HEK293 (cell line): ENCODE data around the gene CRIP2.

Source experiments
- CTCF ChIA-PET: fragments of 350-600 bp; formaldehyde crosslinking; extraction: SDS; loops from one replicate; lab custom pipeline; 2021; ENCODE audit warnings: antibody characterized with exemption; lab: Yijun Ruan, JAX
- POLR2A ChIA-PET: fragments of 300-600 bp; formaldehyde crosslinking; extraction: SDS; loops from one replicate; lab custom pipeline; 2020; ENCODE audit warnings: antibody characterized with exemption, inconsistent platforms; lab: Yijun Ruan, JAX
- H3K27ac ChIP-seq: fragments of 200-500 bp; sonication (Bioruptor generic); 2 replicates; pipeline ENCODE4 v1.5.1; 2014; ENCODE audit warnings: low read depth, low read length, control low read depth, inconsistent platforms; ENCODE audit errors: extremely low read depth
- H3K36me3 ChIP-seq, 2 experiments: fragments of 200-500 bp in 1 of 2; sonication (Bioruptor generic) in 1 of 2; 1 replicate in 1 of 2; 2 replicates in 1 of 2; pipeline ENCODE4 v1.5.1; 2014 to 2017; ENCODE audit warnings: inconsistent platforms in 2 of 2, low read length in 2 of 2; ENCODE audit not compliant: control insufficient read depth in 2 of 2, insufficient read depth in 1 of 2
- H3K4me1 ChIP-seq: fragments of 200-500 bp; sonication (Bioruptor generic); 2 replicates; pipeline ENCODE4 v1.5.1; 2014; ENCODE audit warnings: mild to moderate bottlenecking, low read length, inconsistent platforms; ENCODE audit not compliant: control insufficient read depth, insufficient read depth
- H3K4me3 ChIP-seq: 2 replicates; pipeline ENCODE4 v1.5.1; 2011; ENCODE audit warnings: low read depth, mild to moderate bottlenecking, control low read depth, low read length, moderate library complexity
- H3K9me3 ChIP-seq: fragments of 200-500 bp; sonication (Bioruptor generic); 2 replicates; pipeline ENCODE4 v1.5.1; 2014; ENCODE audit warnings: low read depth, low read length, inconsistent platforms; ENCODE audit not compliant: control insufficient read depth, insufficient read depth
- GLIS1 ChIP-seq: fragments of 450-650 bp; formaldehyde crosslinking; IDR thresholded peaks from 2 replicates; pipeline ENCODE4 v1.5.1; 2016; ENCODE audit warnings: missing biosample characterization, missing genetic modification characterization
- HIC1 ChIP-seq: fragments of 450-650 bp; formaldehyde crosslinking; IDR thresholded peaks from 2 replicates; pipeline ENCODE4 v1.5.1; 2016; ENCODE audit warnings: missing biosample characterization, missing genetic modification characterization
- HOXC10 ChIP-seq: sonication (generic); formaldehyde crosslinking; IDR thresholded peaks from 2 replicates; pipeline ENCODE4 v1.8.1; 2023; ENCODE audit warnings: mild to moderate bottlenecking, missing genetic modification reagents
- IKZF3 ChIP-seq: fragments of 450-650 bp; IDR thresholded peaks from 2 replicates; pipeline ENCODE4 v1.5.0; 2018; ENCODE audit warnings: missing biosample characterization, mild to moderate bottlenecking, missing genetic modification characterization, moderate library complexity
- MZF1 ChIP-seq: fragments of 450-650 bp; formaldehyde crosslinking; IDR thresholded peaks from 2 replicates; pipeline ENCODE4 v1.5.1; 2017; ENCODE audit warnings: missing biosample characterization, missing genetic modification characterization, borderline replicate concordance
- OVOL3 ChIP-seq: fragments of 450-650 bp; formaldehyde crosslinking; IDR thresholded peaks from 2 replicates; pipeline ENCODE4 v1.5.1; 2016; ENCODE audit warnings: missing biosample characterization, missing genetic modification characterization
- PRDM6 ChIP-seq: fragments of 450-650 bp; formaldehyde crosslinking; IDR thresholded peaks from 2 replicates; pipeline ENCODE4 v1.5.1; 2017; ENCODE audit warnings: missing biosample characterization, missing genetic modification characterization
- SCRT1 ChIP-seq: fragments of 450-650 bp; formaldehyde crosslinking; IDR thresholded peaks from 2 replicates; pipeline ENCODE4 v1.5.1; 2016; ENCODE audit warnings: missing biosample characterization, missing genetic modification characterization, borderline replicate concordance
- SP2 ChIP-seq: fragments of 450-650 bp; formaldehyde crosslinking; IDR thresholded peaks from 2 replicates; pipeline ENCODE4 v1.5.1; 2016; ENCODE audit warnings: missing biosample characterization, missing genetic modification characterization
- ZBTB10 ChIP-seq: fragments of 450-650 bp; formaldehyde crosslinking; IDR thresholded peaks from 2 replicates; pipeline ENCODE4 v1.5.1; 2016; ENCODE audit warnings: missing biosample characterization, missing genetic modification characterization
- ZNF114 ChIP-seq: fragments of 450-650 bp; formaldehyde crosslinking; IDR thresholded peaks from 2 replicates; pipeline ENCODE4 v1.5.0; 2017; ENCODE audit warnings: missing biosample characterization, missing genetic modification characterization
- ZNF211 ChIP-seq: fragments of 450-650 bp; formaldehyde crosslinking; IDR thresholded peaks from 2 replicates; pipeline ENCODE4 v1.5.1; 2016; ENCODE audit warnings: low read depth, missing biosample characterization, missing genetic modification characterization
- ZNF335 ChIP-seq: fragments of 450-650 bp; formaldehyde crosslinking; conservative IDR thresholded peaks from 2 replicates; pipeline ENCODE4 v1.5.1; 2016; ENCODE audit warnings: missing biosample characterization, missing genetic modification characterization
- ZNF501 ChIP-seq: fragments of 450-650 bp; formaldehyde crosslinking; IDR thresholded peaks from 2 replicates; pipeline ENCODE4 v1.5.1; 2016; ENCODE audit warnings: missing biosample characterization, missing genetic modification characterization
- ZNF558 ChIP-seq: fragments of 450-650 bp; formaldehyde crosslinking; IDR thresholded peaks from 2 replicates; pipeline ENCODE4 v1.5.1; 2016; ENCODE audit warnings: missing biosample characterization, missing genetic modification characterization
- ZNF561 ChIP-seq: fragments of 450-650 bp; IDR thresholded peaks from 2 replicates; pipeline ENCODE4 v1.5.1; 2018; ENCODE audit warnings: missing biosample characterization, missing genetic modification characterization, borderline replicate concordance
- ZNF660 ChIP-seq: fragments of 450-650 bp; IDR thresholded peaks from 2 replicates; pipeline ENCODE4 v1.5.1; 2018; ENCODE audit warnings: missing biosample characterization, mild to moderate bottlenecking, missing genetic modification characterization
- ZNF830 ChIP-seq: fragments of 450-650 bp; IDR thresholded peaks from 2 replicates; pipeline ENCODE4 v1.5.0; 2018; ENCODE audit warnings: missing biosample characterization, missing genetic modification characterization, low read depth, mild to moderate bottlenecking, moderate library complexity
- TF ChIP-seq, protein P1 (sequence below): fragments of 450-650 bp; formaldehyde crosslinking; conservative IDR thresholded peaks from 2 replicates; pipeline ENCODE4 v1.5.1; 2016; ENCODE audit warnings: low read depth, missing biosample characterization, missing genetic modification characterization

Gene CRIP2

DNA sequence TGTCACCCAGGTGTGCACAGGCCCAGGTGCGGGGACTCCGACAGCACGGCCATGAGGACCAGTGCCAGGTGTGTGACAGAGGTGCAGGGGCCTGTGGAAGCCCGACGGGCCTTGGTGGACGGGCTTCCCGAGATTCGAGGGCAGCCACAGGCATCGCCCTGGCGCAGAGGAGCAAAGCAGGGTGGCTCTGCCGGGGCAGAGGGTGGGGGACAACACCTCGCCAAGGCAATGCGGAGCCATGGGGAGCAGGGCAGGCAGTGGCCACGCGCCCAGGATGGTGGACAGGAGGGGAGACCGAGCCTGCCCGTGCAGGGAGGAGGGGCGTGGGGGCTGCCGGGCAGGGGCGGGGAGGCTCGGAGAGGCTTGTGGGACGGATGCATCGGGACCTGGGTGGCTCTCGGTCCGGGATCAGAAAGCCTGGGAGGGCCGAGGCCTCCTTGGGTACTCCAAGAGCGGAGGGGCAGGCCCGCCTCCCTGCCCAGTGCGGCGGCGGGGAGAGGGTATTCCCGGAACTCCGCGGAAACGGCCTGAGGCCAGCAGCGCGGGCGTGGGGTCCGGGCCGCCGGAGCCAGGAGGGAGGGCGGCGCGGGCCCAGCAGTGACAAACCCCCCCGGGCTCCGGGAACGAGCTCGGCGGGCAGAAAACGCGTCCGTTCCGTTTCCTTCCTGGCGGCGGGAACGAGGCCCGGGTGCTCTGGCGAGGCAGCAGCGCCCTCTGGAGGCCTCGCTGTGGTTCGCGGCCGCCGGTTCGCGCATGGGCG, 53.4 kb downstream of the CRIP2 start (continued):
- TF ChIP-seq, protein P1, sequence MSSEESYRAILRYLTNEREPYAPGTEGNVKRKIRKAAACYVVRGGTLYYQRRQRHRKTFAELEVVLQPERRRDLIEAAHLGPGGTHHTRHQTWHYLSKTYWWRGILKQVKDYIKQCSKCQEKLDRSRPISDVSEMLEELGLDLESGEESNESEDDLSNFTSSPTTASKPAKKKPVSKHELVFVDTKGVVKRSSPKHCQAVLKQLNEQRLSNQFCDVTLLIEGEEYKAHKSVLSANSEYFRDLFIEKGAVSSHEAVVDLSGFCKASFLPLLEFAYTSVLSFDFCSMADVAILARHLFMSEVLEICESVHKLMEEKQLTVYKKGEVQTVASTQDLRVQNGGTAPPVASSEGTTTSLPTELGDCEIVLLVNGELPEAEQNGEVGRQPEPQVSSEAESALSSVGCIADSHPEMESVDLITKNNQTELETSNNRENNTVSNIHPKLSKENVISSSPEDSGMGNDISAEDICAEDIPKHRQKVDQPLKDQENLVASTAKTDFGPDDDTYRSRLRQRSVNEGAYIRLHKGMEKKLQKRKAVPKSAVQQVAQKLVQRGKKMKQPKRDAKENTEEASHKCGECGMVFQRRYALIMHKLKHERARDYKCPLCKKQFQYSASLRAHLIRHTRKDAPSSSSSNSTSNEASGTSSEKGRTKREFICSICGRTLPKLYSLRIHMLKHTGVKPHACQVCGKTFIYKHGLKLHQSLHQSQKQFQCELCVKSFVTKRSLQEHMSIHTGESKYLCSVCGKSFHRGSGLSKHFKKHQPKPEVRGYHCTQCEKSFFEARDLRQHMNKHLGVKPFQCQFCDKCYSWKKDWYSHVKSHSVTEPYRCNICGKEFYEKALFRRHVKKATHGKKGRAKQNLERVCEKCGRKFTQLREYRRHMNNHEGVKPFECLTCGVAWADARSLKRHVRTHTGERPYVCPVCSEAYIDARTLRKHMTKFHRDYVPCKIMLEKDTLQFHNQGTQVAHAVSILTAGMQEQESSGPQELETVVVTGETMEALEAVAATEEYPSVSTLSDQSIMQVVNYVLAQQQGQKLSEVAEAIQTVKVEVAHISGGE (tag by site-specific recombination): peak; percentile 92
- TF ChIP-seq ZNF561 (tag by site-specific recombination): peak; percentile 76; the same call in 1 of the 2 replicates
- TF ChIP-seq IKZF3 (tag by site-specific recombination): peak; percentile 75
- peak; percentile 84 for TF ChIP-seq ZNF660
- TF ChIP-seq HOXC10: no peak
- TF ChIP-seq MZF1: no peak
- no peak for TF ChIP-seq PRDM6 (tag by site-specific recombination)
- TF ChIP-seq OVOL3 (tag by site-specific recombination): no peak
- peak; percentile 61 for TF ChIP-seq SP2 (tag by site-specific recombination)
- TF ChIP-seq, all 188 proteins: peak for 48

DNA sequence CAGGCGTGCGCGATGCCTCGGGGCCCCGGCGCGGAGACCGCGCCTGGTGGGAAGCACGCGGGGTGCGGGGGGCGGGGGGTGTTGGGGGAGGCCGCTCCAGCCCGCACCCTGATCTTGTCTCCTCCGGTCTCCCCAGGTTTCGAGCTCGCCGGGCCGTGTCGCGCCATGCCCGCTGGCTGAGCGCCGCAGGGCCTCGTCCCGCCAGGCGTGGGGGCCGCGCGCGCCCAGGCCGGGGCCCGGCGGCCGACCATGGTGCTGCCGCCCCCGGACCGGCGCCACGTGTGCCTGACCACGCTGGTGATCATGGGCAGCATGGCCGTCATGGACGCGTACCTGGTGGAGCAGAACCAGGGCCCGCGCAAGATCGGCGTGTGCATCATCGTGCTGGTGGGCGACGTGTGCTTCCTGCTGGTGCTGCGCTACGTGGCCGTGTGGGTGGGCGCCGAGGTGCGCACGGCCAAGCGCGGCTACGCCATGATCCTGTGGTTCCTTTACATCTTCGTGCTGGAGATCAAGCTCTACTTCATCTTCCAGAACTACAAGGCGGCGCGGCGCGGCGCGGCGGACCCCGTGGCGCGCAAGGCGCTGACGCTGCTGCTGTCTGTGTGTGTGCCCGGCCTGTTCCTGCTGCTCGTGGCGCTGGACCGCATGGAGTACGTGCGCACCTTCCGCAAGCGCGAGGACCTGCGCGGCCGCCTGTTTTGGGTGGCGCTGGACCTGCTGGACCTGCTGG, 54.1 kb downstream of the CRIP2 start:
- ChIA-PET CTCF (interaction anchor here (0.7 to 2.1 kb wide), 11 partner anchors 9 to 530 kb away, joined by 3 to 13 read pairs (median 4); no protein-coding TSS in a partner anchor), POLR2A (interaction anchor here (0.6 to 1.0 kb wide), 4 partner anchors 39 to 228 kb away, joined by 3 to 4 read pairs (median 3); partner anchors contain the start of gene BRF1)
- Histone ChIP-seq H3K9me3 (no peaks in the 10 kb centered on the region), H3K27ac (no peak overlapping the region), H3K4me3 (no peak overlapping the region), H3K4me1 (0 out of 2 replicates have a peak, but pooled peaks cover 2% of the 10 kb centered on the region), H3K36me3 (peaks cover 0 to 24% of the 10 kb centered on the region in 2 experiments; a peak in 1 of 3 replicates)
- TF ChIP-seq ZNF114 (tag by site-specific recombination) (no peak), ZNF335 (tag by site-specific recombination) (no peak), ZBTB10 (no peak), ZNF211 (tag by site-specific recombination) (no peak), GLIS1 (tag by site-specific recombination) (no peak), ZNF830 (no peak), SCRT1 (tag by site-specific recombination) (no peak), ZNF501 (no peak), ZNF558 (tag by site-specific recombination) (no peak), HIC1 (tag by site-specific recombination) (no peak)
